Thyroid gland (tissue), 4 donors: Measurements from ENCODE around the gene PTGFRN.

Experiments
- CTCF ChIP-seq, 6 experiments: fragments of 200-600 bp in 3 of 6; fragments of 450-650 bp in 3 of 6; sonication (generic) in 3 of 6; IDR thresholded peaks; one replicate each; pipeline ENCODE4 v1.5.1; 2016 to 2019; ENCODE audit warnings: antibody characterized with exemption in 6 of 6, mild to moderate bottlenecking in 2 of 6, inconsistent platforms in 1 of 6, moderate library complexity in 1 of 6
- POLR2A ChIP-seq, 2 donors: fragments of 450-650 bp; IDR thresholded peaks; one replicate each; pipeline ENCODE4 v1.6.1; 2017; ENCODE audit warnings: antibody characterized with exemption in 2 of 2, mild to moderate bottlenecking in 2 of 2, moderate library complexity in 1 of 2

- TF ChIP-seq CTCF (IDR thresholded peaks at IDR 0.05): no peak
- no peak for TF ChIP-seq POLR2A (IDR thresholded peaks at IDR 0.05)
These were observed 4.9 kb upstream of the PTGFRN start for GRCh38 chr1:116904791-116905320.
